AG04449 (cell line): ENCODE measurements around the gene SPTBN4.

ENCODE experiments used
- CTCF ChIA-PET: fragments of 350-600 bp; formaldehyde crosslinking; extraction: SDS; loops from one replicate; lab custom pipeline; 2021; ENCODE audit warnings: antibody characterized with exemption; lab: Yijun Ruan, JAX
- POLR2A ChIA-PET: fragments of 400-600, 350-600 bp; formaldehyde crosslinking; extraction: SDS; loops from one replicate; lab custom pipeline; 2020; ENCODE audit warnings: antibody characterized with exemption, inconsistent platforms; lab: Yijun Ruan, JAX
- DNase-seq: peaks from one replicate; pipeline ENCODE4 v3.0.0-alpha.2; 2010; ENCODE audit warnings: low read depth, low spot score
- H3K4me3 ChIP-seq: 2 replicates; pipeline ENCODE4 v1.5.1; 2011; ENCODE audit warnings: low read depth, mild to moderate bottlenecking, control low read depth, low read length
- CTCF ChIP-seq: IDR thresholded peaks from one replicate; pipeline ENCODE4 v1.5.1; 2011; ENCODE audit warnings: mild to moderate bottlenecking, moderate library complexity, low read length, control low read depth, inconsistent platforms; ENCODE audit not compliant: insufficient read depth; ENCODE audit errors: missing control alignments

Gene SPTBN4

GRCh38 chr19:40608957-40609356 is 142.2 kb downstream of the SPTBN4 start:
- TF ChIP-seq CTCF: no peak
- no peak for DNase-seq
- ChIA-PET CTCF (interaction anchor here (1.2 to 6.9 kb wide), 4 partner anchors 10 to 304 kb away, joined by 4 to 63 read pairs (median 8); no protein-coding TSS in a partner anchor), POLR2A (no interaction called here)
- peak overlapping the region; percentile 54; the same call in 1 of the 2 replicates for H3K4me3 ChIP-seq

- ChIA-PET POLR2A (no interaction called here), CTCF (interaction anchor here (0.9 to 2.1 kb wide), 4 partner anchors 11 to 304 kb away, joined by 3 to 9 read pairs (median 6); no protein-coding TSS in a partner anchor)
- no peak for DNase-seq
- H3K4me3 ChIP-seq: peak overlapping the region; percentile 54
- TF ChIP-seq CTCF: no peak
Observed at GRCh38 chr19:40609561-40610395, 143.0 kb downstream of the SPTBN4 start.

- TF ChIP-seq CTCF: no peak
- CTCF ChIA-PET: interaction anchor here (0.7 to 2.1 kb wide), 5 partner anchors 8 to 305 kb away, joined by 3 to 9 read pairs (median 4); no protein-coding TSS in a partner anchor
- POLR2A ChIA-PET: no interaction called here
- H3K4me3 ChIP-seq: peak overlapping the region; percentile 44
- DNase-seq: no peak
Observed at GRCh38 chr19:40610396-40611064, 143.7 kb downstream of the SPTBN4 start.

DNA sequence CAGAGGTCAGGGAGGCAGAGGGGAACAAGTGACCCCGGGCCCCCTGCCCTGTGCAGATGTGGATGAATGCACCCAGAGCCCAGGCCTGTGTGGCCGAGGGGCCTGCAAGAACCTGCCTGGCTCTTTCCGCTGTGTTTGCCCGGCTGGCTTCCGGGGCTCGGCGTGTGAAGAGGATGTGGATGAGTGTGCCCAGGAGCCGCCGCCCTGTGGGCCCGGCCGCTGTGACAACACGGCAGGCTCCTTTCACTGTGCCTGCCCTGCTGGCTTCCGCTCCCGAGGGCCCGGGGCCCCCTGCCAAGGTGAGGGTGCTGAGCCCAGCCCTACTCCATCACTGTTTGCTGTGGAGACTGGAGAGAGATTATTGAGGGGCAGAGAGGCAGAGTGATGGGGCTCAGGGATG is 144.3 kb downstream of the SPTBN4 start:
- no peak overlapping the region for H3K4me3 ChIP-seq
- ChIA-PET CTCF (interaction anchor here (0.7 to 1.2 kb wide), 2 partner anchors 9 to 147 kb away, joined by 3 to 4 read pairs; no protein-coding TSS in a partner anchor), POLR2A (no interaction called here)
- no peak for DNase-seq
- TF ChIP-seq CTCF: no peak

- ChIA-PET POLR2A (no interaction called here), CTCF (interaction anchor here (1.2 kb wide), 1 partner anchor 148 kb away, joined by 4 read pairs; no protein-coding TSS in a partner anchor)
- no peak for TF ChIP-seq CTCF
- no peak overlapping the region for H3K4me3 ChIP-seq
- no peak for DNase-seq
Observed at GRCh38 chr19:40611900-40612698, 145.3 kb downstream of the SPTBN4 start.
